ENCODE data around the gene PPP1R12B.

GRCh38 chr1:202561240-202561639 lies 212.7 kb downstream of the PPP1R12B start:
- no peak for TF ChIP-seq ZNF280D (tag by site-specific recombination; IDR thresholded peaks at IDR 0.05)
- TF ChIP-seq TCF7L2 (IDR thresholded peaks at IDR 0.05; ENCODE audit: borderline replicate concordance, low read depth, low read length): no peak
- no peak for TF ChIP-seq CTCF (tag by site-specific recombination; IDR thresholded peaks at IDR 0.05)
- no peak for TF ChIP-seq ZNF792 (tag by site-specific recombination; IDR thresholded peaks at IDR 0.05)
- TF ChIP-seq ZNF416 (tag by site-specific recombination; IDR thresholded peaks at IDR 0.05): no peak
